ENCODE results near the gene TBX21.

Gene TBX21

DNA sequence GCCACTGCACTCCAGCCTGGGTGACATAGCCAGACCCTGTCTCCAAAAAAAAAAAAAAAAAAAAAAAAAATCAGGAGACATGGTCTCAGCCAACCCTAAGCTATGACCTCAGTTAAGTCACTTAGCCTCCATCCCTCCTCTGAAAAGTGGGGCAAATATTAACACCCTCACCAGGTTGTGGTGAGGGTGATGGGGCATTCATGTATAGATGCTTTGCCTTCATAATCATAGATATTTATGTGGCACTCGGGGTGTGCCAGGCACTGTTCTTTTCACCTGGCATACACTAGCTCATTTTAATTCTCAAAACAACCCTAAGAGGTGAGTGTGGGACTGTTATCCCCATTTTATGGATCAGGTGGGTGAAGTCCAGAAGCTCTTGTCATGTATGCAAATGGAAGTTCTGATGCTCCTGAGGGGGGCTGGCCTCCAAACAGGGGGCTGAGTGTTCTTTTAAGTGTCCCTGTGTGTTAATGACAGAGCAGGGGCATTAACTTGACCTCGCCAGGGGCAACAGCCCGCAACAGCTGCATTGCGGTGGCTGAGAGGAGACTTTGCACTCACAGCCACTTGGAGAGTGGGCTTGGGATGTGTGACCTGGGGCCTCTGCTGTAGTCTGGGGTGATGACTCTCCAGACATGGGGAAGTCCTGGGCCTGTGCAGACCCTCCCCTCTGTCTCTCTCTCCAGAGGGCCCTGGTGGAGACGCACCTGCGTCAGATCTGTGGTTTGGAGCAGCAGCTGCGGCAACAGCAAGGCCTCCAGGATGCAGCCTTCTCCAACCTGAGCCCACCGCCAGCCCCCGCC, 34.9 kb upstream of the TBX21 start:
- in situ Hi-C loops (cut with MboI; ENCODE audit: low sequenced_read_pairs): no loop called here

DNA sequence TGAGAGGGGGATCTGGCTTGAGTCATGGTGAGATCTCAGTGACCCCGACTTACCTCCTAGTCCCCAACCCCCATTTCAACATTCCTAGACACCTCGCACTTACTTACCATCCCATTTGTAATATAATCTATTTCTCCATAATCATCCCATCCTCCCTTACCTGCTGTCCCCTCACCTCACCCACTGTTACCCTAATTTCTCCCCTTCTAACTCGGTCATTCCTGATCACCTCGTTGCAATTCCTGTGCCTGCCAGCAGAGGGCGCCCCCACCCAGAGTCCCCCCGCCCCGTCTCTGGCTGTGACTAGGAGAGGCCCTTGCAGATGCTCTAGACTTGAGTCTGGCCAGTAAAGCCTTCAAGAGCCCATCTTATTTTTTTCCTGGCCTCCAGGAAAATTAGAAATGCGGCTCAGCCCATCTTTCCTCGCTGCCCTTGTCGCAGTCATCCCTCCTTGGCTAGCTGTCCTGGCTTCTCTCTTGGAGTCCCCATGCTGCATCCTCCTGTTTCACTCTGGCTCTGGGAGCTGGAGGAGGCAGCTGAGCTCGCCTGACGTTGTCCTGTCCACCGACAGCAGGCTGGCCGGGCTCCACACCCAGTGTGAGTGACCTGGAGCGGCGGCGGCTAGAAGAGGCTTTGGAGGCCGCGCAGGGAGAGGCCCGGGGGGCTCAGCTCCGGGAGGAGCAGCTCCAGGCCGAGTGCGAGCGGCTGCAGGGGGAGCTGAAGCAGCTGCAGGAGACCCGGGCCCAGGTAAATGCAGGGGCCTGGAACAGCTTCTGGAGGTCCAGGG, 34.1 kb upstream of the TBX21 start:
- in situ Hi-C loops (cut with MboI; ENCODE audit: low sequenced_read_pairs): no loop called here

DNA sequence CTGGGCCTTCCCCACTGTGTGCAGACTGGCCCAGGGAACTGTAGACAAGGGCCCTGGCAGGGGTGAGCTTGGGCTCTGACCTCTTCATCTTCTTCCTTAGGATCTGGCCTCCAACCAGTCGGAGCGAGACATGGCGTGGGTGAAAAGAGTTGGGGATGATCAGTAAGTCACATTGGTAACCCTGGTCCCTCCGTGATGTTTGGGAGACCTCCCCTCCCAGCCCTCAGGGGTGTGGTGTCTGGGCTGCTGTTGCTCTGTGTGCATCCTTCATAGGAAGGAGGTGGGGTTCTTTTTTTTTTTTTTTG, 33.5 kb upstream of the TBX21 start:
- in situ Hi-C loops (cut with MboI; ENCODE audit: low sequenced_read_pairs): no loop called here

DNA sequence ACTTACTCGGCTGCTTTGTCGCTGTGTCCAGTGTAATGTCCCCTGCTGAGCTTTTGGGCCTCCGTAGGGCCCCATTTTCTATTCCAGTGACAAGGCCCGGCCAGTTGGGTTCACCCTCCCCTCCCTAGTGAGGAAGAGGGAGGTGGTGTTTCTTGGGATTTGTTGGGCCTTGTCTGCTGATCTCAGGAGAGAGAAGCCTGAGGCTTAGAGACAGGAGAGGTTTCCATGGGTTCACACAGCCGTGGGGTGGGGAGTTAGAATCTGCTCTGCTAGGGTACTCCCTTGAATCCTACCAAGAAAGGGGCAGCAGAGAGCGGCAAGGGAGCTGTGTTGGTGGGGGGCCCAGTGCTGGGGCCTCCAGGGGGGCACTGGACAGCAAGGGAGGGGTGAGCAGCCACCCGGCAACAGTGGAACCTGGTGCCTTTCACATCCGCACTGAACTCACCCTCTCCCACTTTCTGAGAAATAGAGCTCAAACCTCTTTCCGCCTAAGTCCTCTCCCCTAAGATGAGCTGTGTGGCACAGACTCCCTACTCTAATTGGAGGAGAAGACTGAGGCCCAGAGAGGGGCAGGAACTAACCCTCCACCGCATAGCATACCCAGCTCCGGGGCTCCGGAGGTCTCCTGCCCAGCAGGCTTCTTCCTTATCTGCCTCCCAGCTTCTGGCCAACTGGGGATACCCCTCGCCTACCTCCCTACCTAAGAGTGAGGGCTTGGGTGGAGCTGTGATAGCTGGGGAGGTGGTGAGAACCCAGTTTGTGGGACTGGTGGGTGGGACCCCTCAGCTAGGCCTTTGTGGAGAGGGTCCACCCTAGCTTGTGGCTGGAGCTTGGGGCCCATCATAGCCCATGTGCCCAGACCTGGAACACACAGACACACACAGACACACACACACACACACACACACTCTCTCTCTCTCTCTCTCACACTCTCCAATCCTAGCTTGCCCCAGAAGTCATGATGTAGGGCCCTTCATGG, 32.3 kb upstream of the TBX21 start:
- in situ Hi-C loops (cut with MboI; ENCODE audit: low sequenced_read_pairs): no loop called here

DNA sequence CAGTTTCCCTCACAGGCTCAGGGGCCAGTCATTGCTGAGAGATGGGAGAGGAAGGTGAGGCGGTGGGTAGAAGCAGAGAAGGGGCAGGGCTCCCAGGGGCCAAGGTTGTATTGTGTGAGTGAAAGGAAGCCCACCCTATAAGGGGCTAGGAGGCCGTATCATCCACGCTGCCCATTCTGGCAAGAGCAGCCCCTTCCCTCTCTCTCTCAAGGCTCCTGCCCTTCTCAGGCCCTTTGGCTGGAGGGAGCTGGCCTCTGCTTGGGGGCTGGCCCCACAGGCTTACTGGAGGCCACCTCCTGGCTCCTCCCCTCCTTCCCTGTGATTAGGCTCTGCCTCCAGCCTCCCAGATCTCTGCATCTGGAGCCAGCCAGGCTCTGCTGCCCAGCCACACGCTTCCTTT, 31.4 kb upstream of the TBX21 start:
- in situ Hi-C loops (cut with MboI; ENCODE audit: low sequenced_read_pairs): no loop called here

DNA sequence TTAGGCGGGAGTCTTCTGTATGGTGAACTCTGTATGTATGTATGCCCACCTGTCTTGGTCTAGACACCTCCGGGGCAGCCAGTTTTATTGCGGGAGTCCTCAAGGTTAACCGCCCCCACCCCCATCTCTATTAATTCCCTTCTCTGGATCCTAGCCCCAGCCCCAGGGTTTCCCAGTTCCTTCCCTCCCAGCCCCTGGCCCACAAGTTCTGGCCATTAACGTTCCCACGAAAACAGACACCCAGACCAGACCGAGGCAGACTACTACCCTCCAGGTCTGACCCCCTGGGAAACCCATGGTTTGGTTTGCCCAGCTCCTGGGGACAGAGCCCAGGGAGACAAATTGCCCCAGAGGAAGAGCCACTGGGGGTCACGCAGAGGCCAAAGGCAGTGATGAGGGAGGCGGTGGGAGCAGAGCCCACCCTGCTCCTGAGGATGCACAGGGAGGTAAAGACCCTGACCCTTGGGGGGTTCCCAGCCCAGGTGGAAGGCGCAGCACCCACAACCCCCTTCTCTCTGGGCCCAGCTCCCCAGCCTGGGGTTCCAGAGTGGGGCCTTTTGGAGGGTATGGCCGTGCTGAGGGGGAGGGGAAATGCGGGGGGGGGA, 30.5 kb upstream of the TBX21 start:
- in situ Hi-C loops (cut with MboI; ENCODE audit: low sequenced_read_pairs): no loop called here

DNA sequence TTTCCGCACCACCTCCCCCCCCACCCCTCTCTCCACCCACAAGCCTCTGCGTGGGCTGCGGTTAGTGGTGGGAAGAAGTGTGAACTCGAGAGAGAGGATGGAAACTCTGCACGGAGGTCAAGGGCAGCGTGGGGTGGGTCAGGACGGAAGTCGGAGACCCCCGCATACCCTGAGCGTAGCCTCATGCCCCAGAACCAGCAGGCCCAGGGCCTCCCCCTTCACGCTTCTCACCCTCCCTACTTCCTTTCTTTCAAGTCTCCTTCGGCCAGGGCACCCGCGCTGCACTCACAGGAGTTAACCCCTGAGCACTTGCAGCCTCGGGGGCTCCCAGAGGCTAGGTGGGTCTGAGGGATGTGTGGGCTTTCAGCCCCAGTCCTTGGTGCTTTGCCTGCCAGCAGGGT, 29.8 kb upstream of the TBX21 start:
- in situ Hi-C loops (cut with MboI; ENCODE audit: low sequenced_read_pairs): no loop called here

DNA sequence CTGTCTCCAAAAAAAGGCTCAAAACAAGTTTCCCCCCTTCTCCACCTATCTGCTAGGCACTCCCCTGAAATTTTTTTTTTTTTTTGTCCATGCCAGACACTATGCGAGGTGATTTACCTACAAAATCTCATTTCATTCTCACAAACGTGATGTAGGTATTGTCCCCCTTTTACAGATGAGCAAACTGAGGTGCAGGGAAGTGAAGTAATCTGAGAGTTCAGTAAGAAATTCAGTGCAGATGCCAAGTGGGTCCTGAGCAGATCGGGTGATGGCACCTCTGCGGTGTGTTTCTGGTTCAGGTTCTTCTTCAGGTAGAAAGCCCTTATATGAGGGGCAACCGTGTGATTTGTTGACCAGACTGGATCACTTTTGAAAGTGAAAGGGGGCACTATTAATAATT, 29.4 kb upstream of the TBX21 start:
- in situ Hi-C loops (cut with MboI; ENCODE audit: low sequenced_read_pairs): no loop called here

DNA sequence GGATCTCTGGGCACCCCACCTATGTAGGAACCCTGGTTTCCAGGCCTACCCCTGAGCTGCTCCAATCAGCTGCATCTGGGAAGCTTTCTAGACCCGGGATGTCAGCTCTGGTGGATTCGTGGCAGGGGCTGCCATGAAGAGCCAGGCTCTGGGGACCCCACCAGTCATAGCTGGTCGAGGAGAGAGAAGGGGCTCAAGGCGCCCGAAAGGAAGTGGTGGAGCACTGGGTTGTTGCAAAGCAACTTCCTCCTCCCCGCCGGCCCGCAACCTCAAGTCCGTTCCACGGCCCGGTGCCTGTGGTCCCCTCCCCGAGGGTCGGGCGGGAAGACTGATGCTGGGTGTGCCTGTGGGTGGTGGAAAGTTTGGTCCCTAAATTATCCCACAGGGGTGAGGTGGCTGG, 28.9 kb upstream of the TBX21 start:
- in situ Hi-C loops (cut with MboI; ENCODE audit: low sequenced_read_pairs): no loop called here

DNA sequence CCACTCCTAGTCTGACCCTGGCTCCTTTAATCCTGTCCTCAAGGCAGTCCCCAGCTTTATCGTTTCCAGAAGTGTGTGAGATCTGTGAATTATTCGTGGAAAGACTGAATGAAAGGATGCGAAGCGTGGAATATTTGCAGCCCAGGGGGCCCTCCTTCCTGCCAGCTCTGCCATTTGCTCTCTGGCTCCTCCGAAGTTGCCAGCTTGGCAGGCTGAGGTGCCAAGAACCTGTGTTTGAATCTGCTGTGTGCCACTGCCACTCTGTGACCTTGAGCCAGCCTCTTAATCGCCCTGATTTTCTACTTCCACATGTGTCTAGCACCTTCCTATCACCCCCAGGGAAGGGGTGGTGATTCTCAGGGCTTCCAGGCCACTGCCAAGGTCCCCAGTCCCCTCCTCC, 28.3 kb upstream of the TBX21 start:
- in situ Hi-C loops (cut with MboI; ENCODE audit: low sequenced_read_pairs): no loop called here

DNA sequence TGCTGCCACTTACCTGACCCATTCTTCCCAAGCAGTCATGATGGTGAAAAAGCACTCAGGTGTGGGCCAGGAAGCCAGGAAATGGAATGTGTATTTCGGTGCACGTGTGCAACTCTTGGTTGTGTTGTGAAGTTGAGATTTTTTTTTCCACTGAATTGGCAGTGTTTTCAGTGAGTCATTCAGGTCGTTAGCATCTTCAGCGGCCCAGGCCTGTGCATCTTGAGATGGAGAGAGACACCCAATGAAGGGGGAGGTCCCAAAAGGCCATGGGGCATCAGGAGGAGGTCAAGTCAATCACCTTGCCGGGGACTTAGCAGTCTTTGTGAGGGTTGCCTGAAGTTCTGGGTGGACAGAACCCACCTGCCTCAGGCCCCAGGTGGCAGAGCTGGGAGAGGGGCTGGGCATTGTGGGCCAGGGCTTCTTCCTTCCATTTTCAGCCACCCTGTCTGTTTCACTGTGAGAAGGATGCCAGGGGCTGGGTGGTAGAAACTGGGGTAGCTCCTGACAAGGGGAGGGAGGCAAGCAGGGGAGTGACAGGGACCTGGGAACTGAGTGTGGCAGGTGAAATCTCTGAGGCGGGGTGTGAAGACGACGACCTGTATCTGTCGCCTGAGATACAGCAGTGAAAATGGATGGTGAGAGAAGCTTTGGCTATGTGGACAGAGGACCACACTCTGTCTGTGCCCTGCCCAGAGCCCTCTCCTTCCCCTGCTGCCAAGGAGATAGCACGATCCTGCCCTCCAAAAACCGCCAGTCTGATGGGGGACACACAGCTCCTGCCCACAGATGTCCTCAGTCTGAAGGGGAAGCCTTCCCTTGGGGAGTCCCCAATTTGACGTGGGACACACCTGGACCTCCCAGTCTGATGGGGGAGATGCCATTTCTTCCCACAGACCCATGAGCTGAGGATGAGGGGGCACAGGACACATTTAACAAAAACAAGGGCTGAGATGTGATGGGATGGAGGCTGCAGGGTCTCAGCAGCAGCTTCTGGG, 27.2 kb upstream of the TBX21 start:
- in situ Hi-C loops (cut with MboI; ENCODE audit: low sequenced_read_pairs): no loop called here

DNA sequence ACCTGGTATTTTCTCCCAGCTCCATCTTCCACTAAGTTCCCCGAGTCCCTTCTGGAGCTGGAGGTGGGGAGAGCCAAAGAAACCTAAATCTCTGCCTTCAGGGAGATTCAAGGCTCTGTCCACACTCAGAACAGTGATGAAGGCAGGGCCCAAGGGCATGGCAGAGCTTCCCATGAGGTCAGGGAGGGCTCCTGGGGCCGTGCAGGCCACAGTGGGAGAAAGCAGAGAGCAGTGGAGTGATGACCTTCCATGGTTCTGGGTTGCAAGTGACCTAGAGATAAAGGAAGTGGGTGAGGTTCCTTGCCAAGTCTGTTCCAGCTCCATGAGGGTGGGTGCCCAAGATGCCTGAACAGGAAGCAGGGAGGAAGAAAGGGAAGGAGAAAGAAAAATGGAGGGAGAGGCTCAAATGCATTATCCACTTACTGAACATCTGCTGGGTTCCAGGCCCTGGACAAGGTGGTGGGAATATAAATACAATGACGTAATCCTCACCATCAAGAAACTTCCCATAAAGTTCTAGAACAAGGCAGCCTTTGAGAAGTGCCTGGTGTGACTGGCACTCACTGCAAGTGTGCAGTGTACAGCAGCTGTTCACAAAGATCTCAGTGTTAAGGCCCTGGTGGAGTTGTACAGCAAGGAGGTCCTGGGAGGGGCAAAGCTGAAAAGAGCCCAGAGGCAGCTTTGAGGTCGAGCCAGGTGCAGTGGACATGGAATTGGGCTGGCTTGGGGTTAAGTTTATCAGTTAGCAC, 25.8 kb upstream of the TBX21 start:
- in situ Hi-C loops (cut with MboI; ENCODE audit: low sequenced_read_pairs): no loop called here

DNA sequence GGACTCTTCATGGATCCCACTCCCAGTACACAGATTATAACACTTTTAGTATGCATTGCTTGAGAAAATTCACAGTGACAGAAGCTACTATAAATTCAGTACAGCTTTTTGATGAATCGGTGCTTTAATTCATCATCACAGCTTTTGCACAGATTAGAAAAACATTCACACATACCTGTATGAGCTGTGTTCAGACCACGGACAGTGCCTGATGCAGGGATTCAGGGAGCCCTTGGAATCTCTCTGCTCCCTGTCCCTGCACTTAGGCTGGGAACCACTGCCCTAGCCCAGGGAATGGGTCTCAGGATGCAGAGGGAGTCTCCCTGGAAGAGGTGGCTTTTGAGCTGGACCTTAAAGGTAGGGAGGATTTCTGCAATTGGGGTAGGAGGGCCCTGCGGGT, 25.2 kb upstream of the TBX21 start:
- in situ Hi-C loops (cut with MboI; ENCODE audit: low sequenced_read_pairs): no loop called here

DNA sequence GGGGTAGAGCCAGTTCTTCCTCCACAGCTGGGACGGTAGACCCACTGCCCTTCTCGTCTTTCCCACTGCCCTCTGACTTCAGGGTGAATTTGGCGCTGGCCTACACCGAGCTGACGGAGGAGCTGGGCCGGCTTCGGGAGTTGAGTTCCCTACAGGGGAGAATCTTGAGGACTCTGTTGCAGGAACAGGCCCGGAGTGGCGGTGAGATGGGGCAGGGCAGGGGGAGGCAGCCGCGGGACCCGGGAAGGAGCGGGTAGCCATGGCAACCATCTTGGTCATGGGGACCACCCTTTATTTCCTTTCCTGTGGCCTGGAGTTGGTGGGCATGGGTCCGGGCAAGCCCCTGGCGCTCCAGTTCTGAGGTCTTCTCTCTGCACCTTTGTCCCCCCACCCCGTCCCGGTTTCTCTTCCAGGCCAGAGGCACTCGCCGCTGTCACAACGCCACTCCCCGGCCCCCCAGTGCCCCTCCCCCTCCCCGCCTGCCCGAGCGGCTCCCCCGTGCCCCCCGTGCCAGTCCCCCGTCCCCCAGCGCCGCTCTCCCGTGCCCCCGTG, 24.6 kb upstream of the TBX21 start:
- in situ Hi-C loops (cut with MboI; ENCODE audit: low sequenced_read_pairs): no loop called here

DNA sequence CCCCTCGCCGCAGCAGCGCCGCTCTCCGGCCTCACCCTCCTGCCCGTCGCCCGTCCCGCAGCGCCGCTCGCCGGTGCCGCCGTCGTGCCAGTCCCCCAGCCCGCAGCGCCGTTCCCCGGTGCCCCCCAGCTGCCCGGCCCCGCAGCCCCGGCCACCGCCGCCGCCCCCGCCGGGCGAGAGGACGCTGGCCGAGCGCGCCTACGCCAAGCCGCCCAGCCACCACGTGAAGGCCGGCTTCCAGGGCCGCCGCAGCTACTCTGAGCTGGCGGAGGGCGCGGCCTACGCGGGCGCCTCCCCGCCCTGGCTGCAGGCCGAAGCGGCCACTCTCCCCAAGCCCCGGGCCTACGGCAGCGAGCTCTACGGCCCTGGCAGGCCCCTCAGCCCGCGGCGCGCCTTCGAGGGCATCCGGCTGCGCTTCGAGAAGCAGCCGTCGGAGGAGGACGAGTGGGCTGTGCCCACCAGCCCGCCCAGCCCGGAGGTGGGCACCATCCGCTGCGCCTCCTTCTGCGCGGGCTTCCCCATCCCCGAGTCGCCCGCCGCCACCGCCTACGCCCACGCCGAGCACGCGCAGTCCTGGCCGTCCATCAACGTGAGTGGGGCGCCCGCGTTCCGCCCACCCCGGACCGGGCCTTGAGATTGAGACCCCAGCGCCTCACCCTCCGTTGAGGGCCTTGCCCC, 24.0 kb upstream of the TBX21 start:
- in situ Hi-C loops (cut with MboI; ENCODE audit: low sequenced_read_pairs): no loop called here

DNA sequence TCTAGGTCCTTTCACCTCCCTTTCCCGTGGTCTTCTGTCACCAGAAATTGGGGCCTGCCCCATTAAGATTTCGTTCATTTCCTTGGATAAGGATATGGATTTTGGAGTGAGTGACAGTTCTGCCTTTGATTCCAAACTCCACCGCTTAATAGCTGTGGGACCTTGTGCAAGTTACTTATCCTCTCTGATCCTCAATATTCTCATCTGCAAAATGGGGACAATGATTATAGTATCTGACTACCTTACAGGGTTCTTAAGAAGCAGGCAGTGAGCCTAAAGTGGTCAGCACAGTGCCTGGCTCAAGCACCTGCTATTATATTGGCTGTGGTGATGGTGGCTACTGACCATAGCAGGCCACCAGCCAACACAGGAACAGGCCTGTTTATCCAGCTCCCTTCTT, 23.4 kb upstream of the TBX21 start:
- in situ Hi-C loops (cut with MboI; ENCODE audit: low sequenced_read_pairs): no loop called here

DNA sequence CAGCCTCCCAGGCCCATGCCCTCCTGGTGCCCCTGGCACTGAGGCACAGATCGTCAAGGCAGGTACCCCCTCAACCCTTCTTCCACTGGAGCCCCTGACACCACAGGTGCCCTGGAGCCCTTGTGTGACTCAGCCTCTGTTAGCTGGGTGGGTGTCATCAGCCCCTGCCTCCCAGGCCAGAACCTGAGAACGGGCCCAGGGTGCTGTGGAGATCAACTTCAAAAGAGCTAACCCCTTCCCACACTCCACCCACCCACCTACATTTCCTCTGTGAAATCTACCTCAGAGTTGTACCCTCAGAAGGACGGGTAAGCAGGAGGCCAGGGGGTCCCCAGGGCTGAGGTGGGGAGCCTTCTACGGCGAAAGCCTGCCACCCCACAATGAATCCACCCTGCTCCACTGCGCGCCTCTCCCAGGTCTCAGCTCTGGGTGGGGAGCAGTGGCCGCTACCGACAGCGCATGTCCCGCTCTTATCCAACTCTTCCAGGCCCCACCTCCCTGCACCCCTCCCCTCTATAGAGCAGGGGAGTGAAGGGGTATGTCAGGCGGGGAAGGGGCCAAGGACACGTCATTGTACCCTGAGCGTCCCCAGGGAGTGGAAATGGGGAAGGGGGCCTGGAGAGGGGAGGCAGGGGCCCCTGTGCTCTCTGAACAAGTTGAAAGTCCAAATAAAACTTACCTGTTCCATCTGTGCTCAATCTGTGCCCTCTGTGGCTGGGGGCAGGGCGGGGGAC, 21.5 kb upstream of the TBX21 start:
- in situ Hi-C loops (cut with MboI; ENCODE audit: low sequenced_read_pairs): no loop called here

All from HL-60/S4 (cell line).